ENCODE data around the gene DIP2B.

DNA sequence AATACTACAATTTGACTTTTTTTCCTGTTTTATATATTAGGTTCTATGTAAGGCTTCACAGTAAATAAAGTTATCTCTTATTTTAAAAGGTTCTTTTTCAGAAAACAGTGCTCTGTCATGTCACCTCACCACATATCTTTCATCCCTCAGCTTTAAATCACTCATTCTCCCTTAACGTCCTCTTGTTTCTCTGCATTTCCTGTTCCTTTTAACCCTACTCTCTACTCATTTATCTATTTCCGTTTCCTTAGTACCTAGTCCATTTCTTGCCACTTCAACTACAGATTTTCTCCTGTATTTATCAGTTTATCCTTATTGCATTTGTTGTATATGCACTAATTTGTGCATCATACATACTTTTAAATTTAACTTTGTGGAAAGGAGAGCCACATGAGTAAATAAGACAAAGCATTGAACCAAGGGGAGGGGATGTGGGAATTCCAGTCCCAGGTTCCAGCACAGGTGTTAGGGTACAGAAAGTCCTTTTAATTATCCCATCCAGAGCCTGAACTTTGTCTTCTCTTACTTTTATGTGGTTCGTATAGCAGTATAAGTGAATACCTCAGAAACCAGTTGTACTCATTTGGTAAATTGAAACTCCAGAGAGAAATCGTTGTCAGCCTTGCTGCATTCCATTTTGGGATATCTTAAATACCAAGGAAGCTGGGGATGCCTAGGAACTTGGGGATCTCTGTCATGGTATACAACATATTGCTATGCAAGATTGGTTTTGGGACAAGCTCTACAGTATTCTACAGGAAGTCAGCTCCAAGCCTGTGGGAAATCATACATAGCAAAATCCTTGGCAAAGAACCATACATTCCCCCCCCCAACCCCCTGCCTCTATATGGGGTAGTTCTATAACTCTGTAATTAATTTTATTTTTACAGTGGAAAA, 120.5 kb downstream of the DIP2B start:
- no peak for TF ChIP-seq YY1 (IDR thresholded peaks at IDR 0.05; ENCODE audit: insufficient read depth, insufficient read length)
- TF ChIP-seq SUZ12 (IDR thresholded peaks at IDR 0.05; ENCODE audit: extremely low read depth, insufficient read depth, insufficient read length): no peak
- no peak for TF ChIP-seq ZNF274 (IDR thresholded peaks at IDR 0.05; ENCODE audit: low read depth, low read length)
